ENCODE measurements around the gene RNF13.

The RNF13 gene

GRCh38 chr3:149812606-149813366 is at the start of gene RNF13:
Gene RNF13 (plus strand): TSS chr3:149813215. CDS start chr3:149846027, 32,812 bp downstream.
- H3K4me3 ChIP-seq (replicated peaks; ENCODE audit: low read depth, low read length), result peak within 1 kb of the TSS; percentile 88

GRCh38 chr3:149763565-149764195 is 49.3 kb upstream of the RNF13 start:
- no peak for TF ChIP-seq CTCF (IDR thresholded peaks at IDR 0.05; ENCODE audit: low read length, missing control alignments)
- DNase-seq (ENCODE audit: low read depth), result no peak
- no peak overlapping the region for H3K4me3 ChIP-seq (replicated peaks; ENCODE audit: low read depth, low read length)

More at GRCh38 chr3:149812606-149813366, at the start of gene RNF13:
- peak; percentile 96 for DNase-seq (ENCODE audit: low read depth)
- TF ChIP-seq CTCF (IDR thresholded peaks at IDR 0.05; ENCODE audit: low read length, missing control alignments), result no peak

- no peak for DNase-seq (ENCODE audit: low read depth)
- TF ChIP-seq CTCF (IDR thresholded peaks at IDR 0.05; ENCODE audit: low read length, missing control alignments), result no peak
- H3K4me3 ChIP-seq (replicated peaks; ENCODE audit: low read depth, low read length), result no peak overlapping the region
Observed at GRCh38 chr3:149764302-149764701, 48.7 kb upstream of the RNF13 start.

GRCh38 chr3:149765762-149766334 is 47.2 kb upstream of the RNF13 start:
- peak; percentile 69 for TF ChIP-seq CTCF (IDR thresholded peaks at IDR 0.05; ENCODE audit: low read length, missing control alignments)
- DNase-seq (ENCODE audit: low read depth), result peak; percentile 68
- H3K4me3 ChIP-seq (replicated peaks; ENCODE audit: low read depth, low read length), result no peak overlapping the region

- no peak overlapping the region for H3K4me3 ChIP-seq (replicated peaks; ENCODE audit: low read depth, low read length)
- no peak for TF ChIP-seq CTCF (IDR thresholded peaks at IDR 0.05; ENCODE audit: low read length, missing control alignments)
- DNase-seq (ENCODE audit: low read depth), result no peak
Observed at GRCh38 chr3:149767720-149768119, 45.3 kb upstream of the RNF13 start.

GRCh38 chr3:149768704-149769103 is 44.3 kb upstream of the RNF13 start:
- DNase-seq (ENCODE audit: low read depth), result no peak
- no peak for TF ChIP-seq CTCF (IDR thresholded peaks at IDR 0.05; ENCODE audit: low read length, missing control alignments)
- no peak overlapping the region for H3K4me3 ChIP-seq (replicated peaks; ENCODE audit: low read depth, low read length)
